GM18861 (cell line): Measurements from ENCODE around the gene CHIC1.

Experiments used
- ATAC-seq: cut with Tn5 transposase; IDR thresholded peaks from one replicate; pipeline ENCODE4 v1.9.1; 2021; ENCODE audit not compliant: unreplicated experiment

CHIC1 gene

DNA sequence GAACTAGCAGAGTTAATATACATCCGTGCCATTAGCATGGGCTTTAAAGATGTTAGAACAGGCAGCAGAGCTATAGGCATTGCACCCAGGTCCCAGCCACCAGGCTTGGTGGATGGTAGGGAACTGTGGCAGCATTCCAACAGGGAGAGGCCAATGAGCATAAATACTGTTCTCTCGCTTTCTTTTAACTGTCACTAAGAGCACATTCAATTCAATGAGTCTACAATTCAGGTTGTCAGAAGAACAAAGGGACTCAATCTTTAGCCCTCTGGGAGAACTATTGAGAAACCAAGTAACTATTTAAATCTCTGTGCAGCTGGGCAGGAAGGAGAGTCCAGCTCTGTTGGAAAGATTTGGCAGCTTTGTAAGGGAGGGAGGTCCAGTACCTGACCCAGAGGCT, 165.6 kb downstream of the CHIC1 start:
- no peak for ATAC-seq
